NCI-H1694 treated with DMSO at 0.1 percent for 48 hours (cell line): ENCODE results near the gene MRGPRG.

Experiments
- DNase-seq: peaks from one replicate; lab custom pipeline; 2025; lab: John Stamatoyannopoulos, UW

MRGPRG gene

GRCh38 chr11:3207526-3208189 is 11.0 kb downstream of the MRGPRG start:
- no peak for DNase-seq

GRCh38 chr11:3206922-3207204 is 11.8 kb downstream of the MRGPRG start:
- DNase-seq = no peak

GRCh38 chr11:3206156-3206921 is 12.3 kb downstream of the MRGPRG start:
- DNase-seq = no peak

GRCh38 chr11:3205261-3206155 is 13.1 kb downstream of the MRGPRG start:
- no peak for DNase-seq

- DNase-seq = no peak
Measured at GRCh38 chr11:3204141-3205015, 14.2 kb downstream of the MRGPRG start.

- no peak for DNase-seq
Measured at GRCh38 chr11:3203221-3204043, 15.2 kb downstream of the MRGPRG start.

GRCh38 chr11:3202759-3203158 is 15.9 kb downstream of the MRGPRG start:
- DNase-seq = no peak

GRCh38 chr11:3202305-3202704 is 16.3 kb downstream of the MRGPRG start:
- DNase-seq = no peak

GRCh38 chr11:3201677-3202181 is 16.9 kb downstream of the MRGPRG start:
- no peak for DNase-seq

- no peak for DNase-seq
Measured at GRCh38 chr11:3201112-3201581, 17.5 kb downstream of the MRGPRG start.

GRCh38 chr11:3200388-3201111 is 18.1 kb downstream of the MRGPRG start:
- no peak for DNase-seq

GRCh38 chr11:3199537-3200295 is 18.9 kb downstream of the MRGPRG start:
- no peak for DNase-seq

GRCh38 chr11:3198815-3199214 is 19.8 kb downstream of the MRGPRG start:
- no peak for DNase-seq

GRCh38 chr11:3197878-3198528 is 20.6 kb downstream of the MRGPRG start:
- no peak for DNase-seq

- no peak for DNase-seq
Measured at GRCh38 chr11:3197044-3197695, 21.4 kb downstream of the MRGPRG start.

- DNase-seq = peak; percentile 18
Measured at GRCh38 chr11:3196161-3197043, 22.2 kb downstream of the MRGPRG start.
